Hepatocyte (in vitro differentiated cells): ENCODE results near the gene DBH. TPM values are rescaled to one million over a fixed set of nuclear protein-coding genes. Genes with fewer than 3 reads are reported as not detected.

Experiments
- DNase-seq: peaks from one replicate; pipeline ENCODE4 v3.0.0-alpha.2; 2016; ENCODE audit warnings: low spot score
- H2AFZ ChIP-seq: fragments of 200-600 bp; sonication (generic); 2 replicates; pipeline ENCODE4 v1.6.0; 2016; ENCODE audit warnings: antibody characterized with exemption, mild to moderate bottlenecking
- H3K27ac ChIP-seq: fragments of 200-600 bp; sonication (generic); 2 replicates; pipeline ENCODE4 v1.5.1; 2016; ENCODE audit warnings: mild to moderate bottlenecking
- H3K27me3 ChIP-seq: fragments of 200-600 bp; sonication (generic); 2 replicates; pipeline ENCODE4 v1.6.1; 2016
- H3K36me3 ChIP-seq: fragments of 200-600 bp; sonication (generic); replicated peaks from 2 replicates; pipeline ENCODE4 v1.5.1; 2016; ENCODE audit warnings: low read depth; ENCODE audit not compliant: insufficient read depth
- H3K4me1 ChIP-seq: fragments of 200-600 bp; sonication (generic); 2 replicates; pipeline ENCODE4 v1.5.1; 2016; ENCODE audit warnings: mild to moderate bottlenecking, moderate library complexity; ENCODE audit not compliant: insufficient read depth
- H3K4me2 ChIP-seq: fragments of 200-600 bp; sonication (generic); 2 replicates; pipeline ENCODE4 v1.6.0; 2016
- H3K4me3 ChIP-seq: fragments of 200-600 bp; sonication (generic); 2 replicates; pipeline ENCODE4 v1.5.1; 2016; ENCODE audit warnings: mild to moderate bottlenecking
- H3K79me2 ChIP-seq: fragments of 200-600 bp; sonication (generic); 2 replicates; pipeline ENCODE4 v1.6.0; 2017; ENCODE audit warnings: mild to moderate bottlenecking
- H3K9me2 ChIP-seq: fragments of 200-600 bp; sonication (generic); replicated peaks from 2 replicates; pipeline ENCODE4 v1.6.0; 2017; ENCODE audit warnings: mild to moderate bottlenecking; ENCODE audit not compliant: insufficient read depth
- H3K9me3 ChIP-seq: fragments of 200-600 bp; sonication (generic); 2 replicates; pipeline ENCODE4 v1.5.1; 2016; ENCODE audit warnings: low read depth, mild to moderate bottlenecking
- H4K20me1 ChIP-seq: fragments of 200-600 bp; sonication (generic); 2 replicates; pipeline ENCODE4 v1.6.0; 2016; ENCODE audit warnings: mild to moderate bottlenecking; ENCODE audit not compliant: insufficient read depth, poor library complexity, severe bottlenecking
- CTCF ChIP-seq: fragments of 200-600 bp; sonication (generic); IDR thresholded peaks from 2 replicates; pipeline ENCODE4 v1.5.1; 2016; ENCODE audit warnings: antibody characterized with exemption, mild to moderate bottlenecking; ENCODE audit not compliant: poor library complexity
- EZH2 ChIP-seq: fragments of 200-600 bp; sonication (generic); IDR thresholded peaks from 2 replicates; pipeline ENCODE4 v1.6.1; 2016; ENCODE audit warnings: antibody characterized with exemption, mild to moderate bottlenecking, borderline replicate concordance
- EZH2phosphoT487 ChIP-seq: fragments of 200-600 bp; sonication (generic); IDR thresholded peaks from one replicate; pipeline ENCODE4 v1.6.1; 2018; ENCODE audit warnings: antibody characterized with exemption, mild to moderate bottlenecking, low read depth, moderate library complexity; ENCODE audit not compliant: unreplicated experiment, severe bottlenecking
- WGBS: methylation state at CpG from one replicate; pipeline ENCODE4 v1.1.6; 2016; ENCODE audit warnings: low lambda C conversion rate; ENCODE audit errors: missing lambda C conversion rate; 5-methylcytosine and 5-hydroxymethylcytosine counted together
- polyA plus RNA-seq: library from polyadenylated mRNA; unstranded; fragments of >200 nt; fragmentation: Nextera tagmentation; extraction: Ambion mirVana; gene quantifications from 2 replicates; pipeline ENCODE4 v1.2.1, GENCODE V29; 2016
- total RNA-seq: library from RNA; depleted of rRNA; stranded (reverse); fragments of >200 nt; gene quantifications from 2 replicates; pipeline ENCODE4 v1.2.3, GENCODE V29; 2014

DBH gene
- total and polyA plus RNA-seq, 2 experiments from 2014 or later = 0.44 TPM; not detected in 1

GRCh38 chr9:133591985-133592384 lies 44.2 kb upstream of the DBH start:
- H3K36me3 ChIP-seq = no peaks in the 10 kb centered on the region
- H3K27me3 ChIP-seq = no peaks in the 10 kb centered on the region
- H3K9me3 ChIP-seq = no peaks in the 10 kb centered on the region
- no peak overlapping the region for H3K4me3 ChIP-seq
- no peaks in the 10 kb centered on the region for H4K20me1 ChIP-seq
- H3K79me2 ChIP-seq = no peaks in the 10 kb centered on the region
- no peak for DNase-seq
- WGBS = 67% methylated on average over 10 of the region's 10 CpGs
- no peak overlapping the region for H3K4me2 ChIP-seq
- H2AFZ ChIP-seq = no peak overlapping the region
- H3K9me2 ChIP-seq = no peaks in the 10 kb centered on the region
- TF ChIP-seq EZH2phosphoT487 = no peak
- TF ChIP-seq CTCF = no peak
- no peak for TF ChIP-seq EZH2
- no peaks in the 10 kb centered on the region for H3K4me1 ChIP-seq
- H3K27ac ChIP-seq = no peak overlapping the region

GRCh38 chr9:133592731-133593409 lies 43.3 kb upstream of the DBH start:
- Histone ChIP-seq H3K9me3 (peaks cover 6% of the 10 kb centered on the region), H3K4me2 (no peak overlapping the region), H2AFZ (no peak overlapping the region), H4K20me1 (no peaks in the 10 kb centered on the region), H3K36me3 (no peaks in the 10 kb centered on the region), H3K4me1 (no peaks in the 10 kb centered on the region), H3K27ac (no peak overlapping the region), H3K9me2 (no peaks in the 10 kb centered on the region), H3K27me3 (no peaks in the 10 kb centered on the region), H3K79me2 (no peaks in the 10 kb centered on the region), H3K4me3 (no peak overlapping the region)
- TF ChIP-seq EZH2phosphoT487 = no peak
- TF ChIP-seq CTCF = peak; percentile 16
- TF ChIP-seq EZH2 = no peak
- no peak for DNase-seq
- 88% methylated on average over 14 of the region's 17 CpGs for WGBS

GRCh38 chr9:133593587-133594253 lies 42.4 kb upstream of the DBH start:
- Histone ChIP-seq H3K27me3 (no peaks in the 10 kb centered on the region), H3K4me3 (no peak overlapping the region), H3K4me1 (no peaks in the 10 kb centered on the region), H3K9me3 (peaks cover 6% of the 10 kb centered on the region), H3K36me3 (no peaks in the 10 kb centered on the region), H3K27ac (no peak overlapping the region), H4K20me1 (no peaks in the 10 kb centered on the region), H3K4me2 (no peak overlapping the region), H3K79me2 (no peaks in the 10 kb centered on the region), H3K9me2 (no peaks in the 10 kb centered on the region), H2AFZ (no peak overlapping the region)
- WGBS = 85% methylated on average over 15 of the region's 15 CpGs
- TF ChIP-seq CTCF (no peak), EZH2 (no peak), EZH2phosphoT487 (no peak)
- no peak for DNase-seq
